Measurements from ENCODE around the gene TBC1D16. TPM values are rescaled to one million over a fixed set of nuclear protein-coding genes. Genes with fewer than 3 reads are reported as not detected.
A peak's percentile ranks its signal among the peaks of the same experiment; 100 is the strongest.

The TBC1D16 gene
- total RNA-seq, 1 experiment from 2014 or later = 96.1 TPM

- no peak for TF ChIP-seq ZNF416 (CRISPR knock-in tag; IDR thresholded peaks at IDR 0.05)
- no peak for TF ChIP-seq JUN (CRISPR knock-in tag; IDR thresholded peaks at IDR 0.05)
These were observed 35.6 kb upstream of the TBC1D16 start (continued) for GRCh38 chr17:80071116-80071841.

DNA sequence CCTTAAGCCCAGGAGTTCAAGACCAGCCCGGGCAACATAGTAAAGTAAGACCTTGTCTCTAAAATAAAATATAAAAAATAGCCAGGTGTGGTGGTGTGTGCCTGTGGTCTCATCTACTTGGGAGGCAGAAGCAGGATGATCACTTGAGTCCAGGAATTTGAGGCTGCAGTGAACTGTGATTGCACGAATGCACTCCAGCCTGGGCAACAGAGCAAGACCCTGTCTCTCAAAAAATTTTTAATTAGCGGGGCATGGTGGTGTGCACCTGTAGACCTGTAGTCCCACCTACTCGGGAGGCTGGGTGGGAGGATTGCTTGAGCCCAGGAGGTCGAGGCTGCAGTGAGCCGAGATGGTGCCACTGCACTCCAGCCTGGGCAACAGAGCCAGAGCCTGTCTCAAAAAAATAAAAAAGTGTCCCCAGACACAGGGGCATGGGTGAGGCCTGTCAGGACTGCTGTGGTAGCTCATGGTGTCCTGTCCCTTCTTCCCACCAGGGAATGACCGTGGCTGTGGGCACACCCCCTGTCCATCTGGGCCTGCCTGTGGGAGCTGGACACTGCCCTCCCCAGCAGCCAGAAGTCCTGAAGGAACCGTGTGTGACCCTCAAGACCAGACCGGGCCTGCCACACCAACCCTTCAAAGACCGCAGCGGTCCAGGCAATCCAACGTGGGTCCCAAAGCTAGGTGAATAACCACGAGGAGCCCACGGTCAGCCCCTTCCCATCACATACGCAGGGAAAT lies 34.9 kb upstream of the TBC1D16 start:
- CTCF ChIA-PET = interaction anchor here (1.6 kb wide), 1 partner anchor 31 kb away, joined by 3 read pairs; the partner anchor contains the start of gene GAA
- POLR2A ChIA-PET = no interaction called here
- TF ChIP-seq, protein P1, sequence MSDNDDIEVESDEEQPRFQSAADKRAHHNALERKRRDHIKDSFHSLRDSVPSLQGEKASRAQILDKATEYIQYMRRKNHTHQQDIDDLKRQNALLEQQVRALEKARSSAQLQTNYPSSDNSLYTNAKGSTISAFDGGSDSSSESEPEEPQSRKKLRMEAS (CRISPR knock-in tag; IDR thresholded peaks at IDR 0.05) = no peak
- Mint-ChIP-seq H3K9me3 (no peaks in the 10 kb centered on the region), H3K4me1 (peaks cover 15% of the 10 kb centered on the region), H3K27ac (no peak overlapping the region), H3K4me3 (no peak overlapping the region), H3K36me3 (no peaks in the 10 kb centered on the region), H3K27me3 (ENCODE audit: low read depth) (no peaks in the 10 kb centered on the region)
- ATAC-seq = no peak
- no peak for DNase-seq (ENCODE audit: low spot score)

- Mint-ChIP-seq H3K9me3 (no peaks in the 10 kb centered on the region), H3K27ac (0 out of 2 replicates have a peak overlapping the region, but pooled peaks have one; percentile 9), H3K36me3 (no peaks in the 10 kb centered on the region), H3K27me3 (ENCODE audit: low read depth) (no peaks in the 10 kb centered on the region), H3K4me1 (peaks cover 23% of the 10 kb centered on the region), H3K4me3 (no peak overlapping the region)
- no peak for ATAC-seq
- ChIA-PET CTCF (interaction anchor here (1.3 kb wide), 1 partner anchor 33 kb away, joined by 3 read pairs; the partner anchor contains the start of gene GAA), POLR2A (no interaction called here)
- TF ChIP-seq GABPB1 (CRISPR knock-in tag; IDR thresholded peaks at IDR 0.05) (peak; percentile 95), MYBL2 (CRISPR knock-in tag; IDR thresholded peaks at IDR 0.05) (no peak), TP53 (CRISPR knock-in tag; IDR thresholded peaks at IDR 0.05) (no peak), ZNF121 (CRISPR knock-in tag; IDR thresholded peaks at IDR 0.05) (no peak), SP1 (CRISPR knock-in tag; conservative IDR thresholded peaks at IDR 0.05) (no peak), CBFB (CRISPR knock-in tag; IDR thresholded peaks at IDR 0.05; ENCODE audit: low read depth) (no peak), ZNF263 (CRISPR knock-in tag; IDR thresholded peaks at IDR 0.05; ENCODE audit: low read depth) (no peak)
- TF ChIP-seq, protein P2, sequence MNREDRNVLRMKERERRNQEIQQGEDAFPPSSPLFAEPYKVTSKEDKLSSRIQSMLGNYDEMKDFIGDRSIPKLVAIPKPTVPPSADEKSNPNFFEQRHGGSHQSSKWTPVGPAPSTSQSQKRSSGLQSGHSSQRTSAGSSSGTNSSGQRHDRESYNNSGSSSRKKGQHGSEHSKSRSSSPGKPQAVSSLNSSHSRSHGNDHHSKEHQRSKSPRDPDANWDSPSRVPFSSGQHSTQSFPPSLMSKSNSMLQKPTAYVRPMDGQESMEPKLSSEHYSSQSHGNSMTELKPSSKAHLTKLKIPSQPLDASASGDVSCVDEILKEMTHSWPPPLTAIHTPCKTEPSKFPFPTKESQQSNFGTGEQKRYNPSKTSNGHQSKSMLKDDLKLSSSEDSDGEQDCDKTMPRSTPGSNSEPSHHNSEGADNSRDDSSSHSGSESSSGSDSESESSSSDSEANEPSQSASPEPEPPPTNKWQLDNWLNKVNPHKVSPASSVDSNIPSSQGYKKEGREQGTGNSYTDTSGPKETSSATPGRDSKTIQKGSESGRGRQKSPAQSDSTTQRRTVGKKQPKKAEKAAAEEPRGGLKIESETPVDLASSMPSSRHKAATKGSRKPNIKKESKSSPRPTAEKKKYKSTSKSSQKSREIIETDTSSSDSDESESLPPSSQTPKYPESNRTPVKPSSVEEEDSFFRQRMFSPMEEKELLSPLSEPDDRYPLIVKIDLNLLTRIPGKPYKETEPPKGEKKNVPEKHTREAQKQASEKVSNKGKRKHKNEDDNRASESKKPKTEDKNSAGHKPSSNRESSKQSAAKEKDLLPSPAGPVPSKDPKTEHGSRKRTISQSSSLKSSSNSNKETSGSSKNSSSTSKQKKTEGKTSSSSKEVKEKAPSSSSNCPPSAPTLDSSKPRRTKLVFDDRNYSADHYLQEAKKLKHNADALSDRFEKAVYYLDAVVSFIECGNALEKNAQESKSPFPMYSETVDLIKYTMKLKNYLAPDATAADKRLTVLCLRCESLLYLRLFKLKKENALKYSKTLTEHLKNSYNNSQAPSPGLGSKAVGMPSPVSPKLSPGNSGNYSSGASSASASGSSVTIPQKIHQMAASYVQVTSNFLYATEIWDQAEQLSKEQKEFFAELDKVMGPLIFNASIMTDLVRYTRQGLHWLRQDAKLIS (CRISPR knock-in tag; IDR thresholded peaks at IDR 0.05; ENCODE audit: borderline replicate concordance) = no peak
- TF ChIP-seq, protein P1 (CRISPR knock-in tag; IDR thresholded peaks at IDR 0.05) = no peak
- DNase-seq (ENCODE audit: low spot score) = no peak
These were observed 32.9 kb upstream of the TBC1D16 start for GRCh38 chr17:80068301-80069222.

DNA sequence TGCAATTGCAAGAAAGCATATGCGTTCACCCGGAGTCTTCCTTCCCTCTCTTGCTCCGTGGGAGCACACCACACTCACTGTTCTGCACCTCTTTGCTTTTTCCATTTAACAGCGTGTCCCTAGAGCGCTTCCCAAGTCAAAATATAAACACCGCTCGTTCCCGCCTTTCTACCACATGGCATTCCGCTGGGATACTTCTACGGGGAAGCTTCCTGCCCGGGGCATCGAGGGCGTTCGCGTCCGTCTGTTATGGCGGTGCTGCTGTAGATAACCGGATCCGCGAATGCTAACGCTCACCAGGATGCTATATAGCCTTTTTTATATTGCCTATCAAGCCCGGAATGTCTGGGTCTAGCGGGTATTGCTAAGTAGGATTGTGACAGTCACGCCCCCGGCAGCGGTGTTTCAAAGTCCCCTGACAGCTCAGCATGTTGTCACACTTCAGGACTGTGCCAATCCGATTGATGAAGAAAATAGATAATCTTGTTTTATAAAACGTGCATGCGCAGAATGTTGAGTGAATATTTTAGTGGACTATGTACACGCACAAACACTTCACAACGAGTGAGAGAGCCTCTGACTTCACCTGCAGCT lies 31.8 kb upstream of the TBC1D16 start:
- H3K4me1 Mint-ChIP-seq = peaks cover 23% of the 10 kb centered on the region
- H3K4me3 Mint-ChIP-seq = no peak overlapping the region
- ATAC-seq = no peak
- no peak for DNase-seq (ENCODE audit: low spot score)
- POLR2A ChIA-PET = no interaction called here
- H3K9me3 Mint-ChIP-seq = no peaks in the 10 kb centered on the region
- H3K27me3 Mint-ChIP-seq (ENCODE audit: low read depth) = no peaks in the 10 kb centered on the region
- no peaks in the 10 kb centered on the region for H3K36me3 Mint-ChIP-seq
- CTCF ChIA-PET = interaction anchor here (1.3 to 2.6 kb wide), 2 partner anchors 34 to 57 kb away, joined by 3 to 10 read pairs; partner anchors contain the start of gene GAA
- H3K27ac Mint-ChIP-seq = no peak overlapping the region
- TF ChIP-seq USF2 (CRISPR knock-in tag; IDR thresholded peaks at IDR 0.05) (no peak), CREM (CRISPR knock-in tag; IDR thresholded peaks at IDR 0.05) (no peak), ZNF263 (CRISPR knock-in tag; IDR thresholded peaks at IDR 0.05; ENCODE audit: low read depth) (no peak), NFYB (CRISPR knock-in tag; conservative IDR thresholded peaks at IDR 0.05; ENCODE audit: low read depth) (no peak), ZNF396 (CRISPR knock-in tag; IDR thresholded peaks at IDR 0.05; ENCODE audit: borderline replicate concordance) (no peak), CREB1 (CRISPR knock-in tag; IDR thresholded peaks at IDR 0.05) (no peak)
- TF ChIP-seq, protein P1 (CRISPR knock-in tag; IDR thresholded peaks at IDR 0.05) = no peak
- TF ChIP-seq, protein P3, sequence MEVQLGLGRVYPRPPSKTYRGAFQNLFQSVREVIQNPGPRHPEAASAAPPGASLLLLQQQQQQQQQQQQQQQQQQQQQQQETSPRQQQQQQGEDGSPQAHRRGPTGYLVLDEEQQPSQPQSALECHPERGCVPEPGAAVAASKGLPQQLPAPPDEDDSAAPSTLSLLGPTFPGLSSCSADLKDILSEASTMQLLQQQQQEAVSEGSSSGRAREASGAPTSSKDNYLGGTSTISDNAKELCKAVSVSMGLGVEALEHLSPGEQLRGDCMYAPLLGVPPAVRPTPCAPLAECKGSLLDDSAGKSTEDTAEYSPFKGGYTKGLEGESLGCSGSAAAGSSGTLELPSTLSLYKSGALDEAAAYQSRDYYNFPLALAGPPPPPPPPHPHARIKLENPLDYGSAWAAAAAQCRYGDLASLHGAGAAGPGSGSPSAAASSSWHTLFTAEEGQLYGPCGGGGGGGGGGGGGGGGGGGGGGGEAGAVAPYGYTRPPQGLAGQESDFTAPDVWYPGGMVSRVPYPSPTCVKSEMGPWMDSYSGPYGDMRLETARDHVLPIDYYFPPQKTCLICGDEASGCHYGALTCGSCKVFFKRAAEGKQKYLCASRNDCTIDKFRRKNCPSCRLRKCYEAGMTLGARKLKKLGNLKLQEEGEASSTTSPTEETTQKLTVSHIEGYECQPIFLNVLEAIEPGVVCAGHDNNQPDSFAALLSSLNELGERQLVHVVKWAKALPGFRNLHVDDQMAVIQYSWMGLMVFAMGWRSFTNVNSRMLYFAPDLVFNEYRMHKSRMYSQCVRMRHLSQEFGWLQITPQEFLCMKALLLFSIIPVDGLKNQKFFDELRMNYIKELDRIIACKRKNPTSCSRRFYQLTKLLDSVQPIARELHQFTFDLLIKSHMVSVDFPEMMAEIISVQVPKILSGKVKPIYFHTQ (CRISPR knock-in tag; IDR thresholded peaks at IDR 0.05) = no peak
